Kidney tubule cell (primary cell): ENCODE data around the gene LRRC23.

Experiments
- DNase-seq: peaks from one replicate; pipeline ENCODE4 v3.0.0-alpha.2; 2018; ENCODE audit warnings: low spot score

The LRRC23 gene

GRCh38 chr12:6957151-6957701, 52.6 kb downstream of the LRRC23 start:
- DNase-seq = no peak

DNA sequence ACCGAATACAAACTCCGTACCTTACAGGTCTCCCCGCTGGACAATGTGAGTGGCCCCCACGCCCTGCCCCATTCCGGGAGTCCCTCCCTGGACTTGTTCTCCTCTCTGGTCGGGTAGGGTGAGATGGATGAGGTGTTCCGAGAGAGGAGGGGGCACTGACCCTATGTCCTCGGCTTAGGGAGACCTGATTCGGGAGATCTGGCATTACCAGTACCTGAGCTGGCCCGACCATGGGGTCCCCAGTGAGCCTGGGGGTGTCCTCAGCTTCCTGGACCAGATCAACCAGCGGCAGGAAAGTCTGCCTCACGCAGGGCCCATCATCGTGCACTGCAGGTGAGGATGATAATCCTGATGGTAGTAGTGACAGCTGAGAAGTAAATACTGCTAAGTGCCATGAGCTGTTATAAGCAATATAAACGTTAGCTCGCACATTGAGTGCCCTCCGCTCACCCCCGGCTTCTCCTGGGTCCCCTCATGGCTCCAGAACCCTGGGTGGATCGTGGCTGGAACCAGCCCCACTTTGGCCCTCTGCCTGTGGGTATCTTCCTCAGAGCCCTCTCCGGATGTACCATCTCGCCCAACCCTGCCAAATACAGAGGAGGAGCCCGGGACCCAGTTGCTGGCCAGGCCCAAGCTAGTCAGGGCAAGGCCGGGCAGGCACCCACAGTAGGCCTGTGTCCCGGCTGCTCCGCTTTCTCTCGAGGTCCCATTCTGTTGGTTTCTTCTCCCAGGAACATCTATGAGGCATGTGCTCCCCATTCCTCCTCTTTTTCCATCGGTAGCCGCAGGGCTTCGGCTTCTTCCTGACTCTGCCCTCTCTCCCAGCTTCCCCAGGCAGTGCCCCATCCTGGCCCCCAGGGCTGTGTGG, 53.4 kb downstream of the LRRC23 start:
- DNase-seq = no peak

DNA sequence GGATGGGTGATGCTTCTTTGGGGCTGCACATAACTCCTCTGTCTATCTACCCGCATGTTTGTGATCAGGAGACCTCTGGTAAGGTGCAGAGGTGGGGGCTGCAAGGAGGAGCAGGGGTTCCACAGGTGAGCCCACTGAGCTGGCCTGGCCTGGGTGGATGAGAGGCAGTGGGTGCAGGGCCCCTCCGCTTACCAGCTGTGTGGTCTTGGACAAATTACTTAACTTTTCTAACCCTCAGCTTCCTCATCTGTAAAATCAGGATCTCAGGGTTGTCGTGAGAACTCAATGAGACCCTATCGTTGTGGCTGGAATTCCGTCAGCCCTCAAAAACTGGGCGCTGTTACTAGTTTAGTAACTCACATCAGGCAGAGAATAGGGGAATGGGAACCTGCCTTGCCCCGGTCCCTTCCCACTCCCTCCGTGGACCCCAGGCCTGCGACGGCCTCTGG, 54.0 kb downstream of the LRRC23 start:
- DNase-seq = no peak

DNA sequence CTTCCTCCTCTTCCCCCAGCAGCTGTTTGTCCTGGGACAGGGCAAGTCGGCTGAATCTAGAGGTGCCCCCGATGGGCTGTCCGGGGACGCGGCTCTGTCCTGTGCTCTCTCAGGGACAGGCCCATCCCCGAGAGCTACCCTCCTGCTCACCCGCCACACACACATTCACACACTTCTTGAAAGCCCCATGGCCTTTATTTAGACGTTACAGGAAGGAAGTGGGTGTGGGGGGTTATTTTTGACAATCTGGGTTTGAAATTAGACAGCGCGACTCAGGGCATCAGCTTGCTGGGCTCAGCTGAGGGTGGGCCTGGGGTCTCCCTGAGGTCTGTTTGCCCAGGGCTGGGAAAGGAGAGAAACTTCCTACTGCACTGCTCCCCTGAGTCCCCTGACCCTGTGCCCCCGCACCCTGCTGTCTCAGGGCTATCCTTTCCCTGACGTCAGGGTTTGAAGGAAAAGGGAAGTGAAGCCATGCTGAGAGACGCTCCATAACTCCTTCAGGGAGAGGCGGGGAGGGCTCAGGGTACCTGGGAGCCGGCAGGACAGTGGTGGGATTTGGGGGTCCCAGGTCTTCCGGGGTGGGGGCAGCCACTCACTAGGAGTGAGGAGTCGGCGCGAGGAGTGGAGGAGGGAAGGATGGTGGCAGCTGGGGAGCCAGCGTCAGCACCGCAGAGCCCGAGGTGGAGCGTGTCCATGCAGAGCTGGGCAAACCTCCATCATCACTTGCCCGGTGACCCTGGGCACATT, 54.6 kb downstream of the LRRC23 start:
- DNase-seq = no peak

- no peak for DNase-seq
Observed at GRCh38 chr12:6959805-6960592, 55.4 kb downstream of the LRRC23 start.

DNA sequence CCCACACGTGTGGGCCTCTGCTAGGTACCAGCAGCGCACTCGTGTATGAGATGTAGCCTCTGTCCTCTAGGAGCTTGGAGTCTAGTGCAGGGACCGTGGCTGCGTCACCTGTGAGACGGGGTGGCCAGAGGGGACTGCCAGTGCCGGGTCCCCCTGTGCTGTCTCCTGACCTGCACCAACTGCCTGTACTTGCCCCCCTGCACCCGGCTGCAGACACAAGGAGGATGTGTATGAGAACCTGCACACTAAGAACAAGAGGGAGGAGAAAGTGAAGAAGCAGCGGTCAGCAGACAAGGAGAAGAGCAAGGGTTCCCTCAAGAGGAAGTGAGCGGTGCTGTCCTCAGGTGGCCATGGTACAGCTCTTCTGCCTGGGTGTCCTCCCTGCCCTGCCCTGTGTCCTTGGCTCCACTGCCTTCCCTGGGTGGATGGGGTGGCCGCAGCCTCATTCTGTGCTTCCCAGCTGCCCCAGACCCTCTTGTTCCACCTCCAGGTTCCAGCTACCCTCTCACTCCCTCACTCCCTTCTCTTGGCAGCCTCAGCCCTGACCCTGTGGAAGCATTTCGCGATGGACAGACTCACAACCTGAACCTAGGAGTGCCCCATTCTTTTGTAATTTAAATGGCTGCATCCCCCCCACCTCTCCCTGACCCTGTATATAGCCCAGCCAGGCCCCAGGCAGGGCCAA, 56.1 kb downstream of the LRRC23 start:
- no peak for DNase-seq

GRCh38 chr12:6961278-6961694, 56.7 kb downstream of the LRRC23 start:
- no peak for DNase-seq

- peak; percentile 59 for DNase-seq
Observed at GRCh38 chr12:6961695-6962284, 57.2 kb downstream of the LRRC23 start.

DNA sequence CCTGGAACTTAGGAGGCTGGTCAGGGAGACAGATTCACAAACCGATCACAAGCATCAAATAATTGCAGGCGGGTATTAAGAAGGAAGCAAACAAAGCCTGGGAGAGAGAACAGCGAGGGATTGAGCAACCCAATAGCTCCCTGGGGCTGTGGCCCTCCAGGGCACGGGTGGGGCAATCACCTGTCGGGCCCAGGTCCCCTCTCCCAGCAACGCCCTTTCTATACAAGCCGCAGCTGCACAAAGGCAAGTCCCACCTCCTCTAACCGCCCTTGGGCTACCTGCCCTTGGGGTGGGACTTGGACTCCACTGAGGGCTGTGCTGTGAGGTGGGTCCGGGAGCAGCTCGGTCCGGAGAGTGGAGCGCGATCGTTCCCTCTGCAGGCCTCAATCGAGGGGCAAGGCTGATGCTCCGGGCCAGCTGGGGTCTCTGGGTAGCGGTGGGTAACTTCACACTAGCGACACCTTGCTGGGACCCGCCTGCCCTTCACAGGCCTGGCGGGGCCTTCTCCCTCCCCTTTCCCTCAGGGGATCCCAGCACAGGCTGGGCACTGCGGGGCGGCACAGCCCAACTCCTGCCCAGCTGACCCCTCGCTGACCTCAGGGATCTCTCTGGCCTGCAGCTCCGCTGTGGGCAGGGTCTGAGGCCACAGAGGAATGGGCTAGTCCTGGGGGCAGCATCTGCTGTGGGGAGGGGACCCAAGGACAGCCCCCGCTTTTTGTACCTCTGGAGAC, 57.8 kb downstream of the LRRC23 start:
- no peak for DNase-seq

GRCh38 chr12:6963016-6963731, 58.6 kb downstream of the LRRC23 start:
- DNase-seq = peak; percentile 59
